Tibial nerve (tissue), 4 donors: ENCODE results near the gene CEP290. TPM values are rescaled to one million over a fixed set of nuclear protein-coding genes. Genes with fewer than 3 reads are reported as not detected.

Experiments
- DNase-seq, 2 donors: peaks; one replicate each; pipeline ENCODE4 v3.0.0-alpha.2; 2019; ENCODE audit warnings: low spot score in 2 of 2
- H3K27ac ChIP-seq, 4 donors: fragments of 200-600 bp; sonication (generic) in 3 of 4; one replicate each; pipeline ENCODE4 v1.5.1; 2017 to 2019; ENCODE audit warnings: mild to moderate bottlenecking in 1 of 4
- H3K27me3 ChIP-seq, 2 donors: fragments of 200-600 bp; sonication (generic) in 1 of 2; one replicate each; pipeline versions ENCODE4 v1.5.1 to v1.6.0; 2017 to 2019
- H3K36me3 ChIP-seq, 3 donors: fragments of 200-600 bp; sonication (generic); one replicate each; pipeline ENCODE4 v1.5.1; 2018 to 2019
- H3K4me1 ChIP-seq, 4 donors: fragments of 200-600 bp; sonication (generic) in 3 of 4; one replicate each; pipeline ENCODE4 v1.5.1; 2017 to 2019
- H3K4me3 ChIP-seq, 4 donors: fragments of 200-600 bp; sonication (generic) in 3 of 4; one replicate each; pipeline ENCODE4 v1.5.1; 2017 to 2019; ENCODE audit warnings: mild to moderate bottlenecking in 1 of 4, moderate library complexity in 1 of 4
- H3K9me3 ChIP-seq, 4 donors: fragments of 200-600 bp; sonication (generic) in 3 of 4; one replicate each; pipeline ENCODE4 v1.5.1; 2017 to 2019
- CTCF ChIP-seq, 5 experiments: fragments of 200-600 bp in 3 of 5; fragments of 450-650 bp in 2 of 5; sonication (generic) in 3 of 5; IDR thresholded peaks; one replicate each; pipeline ENCODE4 v1.5.1; 2016 to 2019; ENCODE audit warnings: antibody characterized with exemption in 5 of 5, mild to moderate bottlenecking in 3 of 5, moderate library complexity in 2 of 5
- EP300 ChIP-seq, 2 donors: sonication (generic); formaldehyde crosslinking; IDR thresholded peaks; one replicate each; pipeline ENCODE4 v1.6.1; 2017; ENCODE audit warnings: antibody characterized with exemption in 2 of 2, mild to moderate bottlenecking in 1 of 2
- POLR2A ChIP-seq, 2 donors: fragments of 450-650 bp; IDR thresholded peaks; one replicate each; pipeline ENCODE4 v1.6.1; 2017; ENCODE audit warnings: antibody characterized with exemption in 2 of 2, mild to moderate bottlenecking in 2 of 2, moderate library complexity in 2 of 2
- WGBS, 2 donors: methylation state at CpG; one replicate each; pipeline ENCODE4 v1.1.5; 2018; 5-methylcytosine and 5-hydroxymethylcytosine counted together
- total RNA-seq, 4 donors: library from RNA; depleted of rRNA; stranded (reverse); fragments of >200 nt; gene quantifications; one replicate each; pipeline ENCODE4 v1.1.0, GENCODE V29; 2016

The CEP290 gene
- total RNA-seq, 4 donors from 2014 or later: 34.3 to 43.7 (median 38.3) TPM

- peaks cover 0 to 75% (median 2%) of the 10 kb centered on the region in 3 donors for H3K36me3 ChIP-seq
- H3K4me3 ChIP-seq: no peak overlapping the region
- TF ChIP-seq CTCF (IDR thresholded peaks at IDR 0.05): no peak
- no peaks in the 10 kb centered on the region for H3K9me3 ChIP-seq
- no peaks in the 10 kb centered on the region for H3K27me3 ChIP-seq
- H3K4me1 ChIP-seq: no peaks in the 10 kb centered on the region
- WGBS, 2 donors: 94 to 95% methylated on average over 3 of the region's 3 CpGs
- no peak for DNase-seq
- H3K27ac ChIP-seq: no peak overlapping the region
Observed at GRCh38 chr12:88175544-88175943, 33.7 kb upstream of the CEP290 start.

GRCh38 chr12:88172844-88173407 is 31.0 kb upstream of the CEP290 start:
- H3K27ac ChIP-seq: no peak overlapping the region
- no peak for DNase-seq
- H3K4me1 ChIP-seq: no peaks in the 10 kb centered on the region
- H3K36me3 ChIP-seq: peaks cover 0 to 83% (median 2%) of the 10 kb centered on the region in 3 donors
- TF ChIP-seq EP300 (IDR thresholded peaks at IDR 0.05) (no peak), CTCF (IDR thresholded peaks at IDR 0.05) (no peak)
- no peaks in the 10 kb centered on the region for H3K9me3 ChIP-seq
- H3K27me3 ChIP-seq: no peaks in the 10 kb centered on the region
- H3K4me3 ChIP-seq: no peak overlapping the region

- H3K27ac ChIP-seq: no peak overlapping the region
- WGBS, 2 donors: 95 to 96% methylated on average over 2 of the region's 2 CpGs
- H3K4me3 ChIP-seq: no peak overlapping the region
- TF ChIP-seq CTCF (IDR thresholded peaks at IDR 0.05): no peak
- TF ChIP-seq POLR2A (IDR thresholded peaks at IDR 0.05): no peak
- TF ChIP-seq EP300 (IDR thresholded peaks at IDR 0.05): no peak
- H3K27me3 ChIP-seq: no peaks in the 10 kb centered on the region
- DNase-seq: no peak
- H3K9me3 ChIP-seq: no peaks in the 10 kb centered on the region
- peaks cover 0 to 88% (median 0%) of the 10 kb centered on the region in 3 donors for H3K36me3 ChIP-seq
- H3K4me1 ChIP-seq: no peaks in the 10 kb centered on the region
Observed at GRCh38 chr12:88167384-88167783, 25.5 kb upstream of the CEP290 start.

GRCh38 chr12:88166179-88166578 is 24.3 kb upstream of the CEP290 start:
- no peak for DNase-seq
- H3K36me3 ChIP-seq: peaks cover 0 to 82% (median 0%) of the 10 kb centered on the region in 3 donors
- H3K4me1 ChIP-seq: no peaks in the 10 kb centered on the region
- 76 to 78% methylated on average over 1 of the region's 1 CpG for WGBS, 2 donors
- H3K27ac ChIP-seq: no peak overlapping the region
- no peaks in the 10 kb centered on the region for H3K9me3 ChIP-seq
- no peak overlapping the region for H3K4me3 ChIP-seq
- no peaks in the 10 kb centered on the region for H3K27me3 ChIP-seq
- TF ChIP-seq CTCF (IDR thresholded peaks at IDR 0.05): no peak

- Histone ChIP-seq H3K27ac (no peak overlapping the region), H3K9me3 (no peaks in the 10 kb centered on the region), H3K4me3 (no peak overlapping the region), H3K36me3 (peaks cover 0 to 63% (median 0%) of the 10 kb centered on the region in 3 donors), H3K4me1 (no peaks in the 10 kb centered on the region), H3K27me3 (no peaks in the 10 kb centered on the region)
- DNase-seq: no peak
- 90 to 99% methylated on average over 2 of the region's 2 CpGs for WGBS, 2 donors
- TF ChIP-seq CTCF (IDR thresholded peaks at IDR 0.05): no peak
- no peak for TF ChIP-seq POLR2A (IDR thresholded peaks at IDR 0.05)
- TF ChIP-seq EP300 (IDR thresholded peaks at IDR 0.05): no peak
Observed at GRCh38 chr12:88163371-88163770, 21.5 kb upstream of the CEP290 start.
